GM19099 (cell line): ENCODE measurements around the gene DAPK1.

Experiments used
- POLR2A ChIP-seq: IDR thresholded peaks from 3 replicates; pipeline ENCODE4 v1.6.1; 2011; ENCODE audit warnings: low read depth; ENCODE audit not compliant: insufficient read length; ENCODE audit errors: extremely low read depth

Gene DAPK1

GRCh38 chr9:87562530-87563170, 65.0 kb downstream of the DAPK1 start:
- no peak for TF ChIP-seq POLR2A

- TF ChIP-seq POLR2A: no peak
Measured at GRCh38 chr9:87564111-87564510, 66.4 kb downstream of the DAPK1 start.

- no peak for TF ChIP-seq POLR2A
Measured at GRCh38 chr9:87564791-87565241, 67.1 kb downstream of the DAPK1 start.

GRCh38 chr9:87567001-87567400, 69.3 kb downstream of the DAPK1 start:
- no peak for TF ChIP-seq POLR2A

- TF ChIP-seq POLR2A: no peak
Measured at GRCh38 chr9:87567571-87567970, 69.9 kb downstream of the DAPK1 start.

- no peak for TF ChIP-seq POLR2A
Measured at GRCh38 chr9:87567983-87568382, 70.3 kb downstream of the DAPK1 start.

GRCh38 chr9:87568401-87568800, 70.7 kb downstream of the DAPK1 start:
- TF ChIP-seq POLR2A: no peak

- no peak for TF ChIP-seq POLR2A
Measured at GRCh38 chr9:87569008-87569509, 71.4 kb downstream of the DAPK1 start.

- no peak for TF ChIP-seq POLR2A
Measured at GRCh38 chr9:87569518-87569917, 71.9 kb downstream of the DAPK1 start.

GRCh38 chr9:87570000-87570908, 72.6 kb downstream of the DAPK1 start:
- no peak for TF ChIP-seq POLR2A

GRCh38 chr9:87572719-87573118, 75.1 kb downstream of the DAPK1 start:
- no peak for TF ChIP-seq POLR2A

- no peak for TF ChIP-seq POLR2A
Measured at GRCh38 chr9:87573841-87574342, 76.2 kb downstream of the DAPK1 start.

- TF ChIP-seq POLR2A: no peak
Measured at GRCh38 chr9:87577746-87578145, 80.1 kb downstream of the DAPK1 start.

- no peak for TF ChIP-seq POLR2A
Measured at GRCh38 chr9:87578625-87579024, 81.0 kb downstream of the DAPK1 start.

GRCh38 chr9:87579781-87580541, 82.3 kb downstream of the DAPK1 start:
- no peak for TF ChIP-seq POLR2A
